Measurements from ENCODE around the gene AP4S1.

- TF ChIP-seq CTCF (IDR thresholded peaks at IDR 0.05) (no peak), POLR2A (IDR thresholded peaks at IDR 0.05) (no peak)
These were observed 83.8 kb downstream of the AP4S1 start for GRCh38 chr14:31109257-31109656.
